ENCODE data around the gene PHLDA3. TPM values are rescaled to one million over a fixed set of nuclear protein-coding genes. Genes with fewer than 3 reads are reported as not detected.

Gene PHLDA3
- total RNA-seq, 2 donors from 2014 or later = 9.6 to 15.8 TPM

DNA sequence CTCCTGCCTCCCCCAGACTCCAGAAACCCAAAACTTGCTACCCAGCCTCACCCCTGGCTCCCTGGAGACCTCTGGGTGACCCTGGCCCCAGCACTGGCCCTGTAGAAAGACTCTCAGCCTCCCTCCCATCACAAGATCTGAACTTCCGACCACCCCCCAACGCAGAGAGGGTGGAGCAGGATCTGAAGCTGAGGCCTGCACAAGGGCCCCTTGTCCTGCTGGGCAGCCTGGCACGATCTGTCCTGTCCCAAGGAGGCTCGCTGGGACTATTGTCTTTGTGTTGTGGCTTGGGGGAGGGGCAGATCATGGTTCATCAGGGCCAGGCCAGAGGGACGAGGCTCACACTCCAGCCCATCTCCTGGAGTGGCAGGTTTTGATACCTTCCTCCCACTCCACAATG, 20.0 kb downstream of the PHLDA3 start:
- Histone ChIP-seq H3K4me3 (ENCODE audit: low read length) (no peak overlapping the region), H3K4me1 (ENCODE audit: control insufficient read depth, insufficient read depth, low read length) (peaks cover 14% of the 10 kb centered on the region), H3K36me3 (ENCODE audit: control insufficient read depth, insufficient read depth, low read length) (no peaks in the 10 kb centered on the region), H3K27me3 (ENCODE audit: control insufficient read depth, insufficient read depth, low read length, poor library complexity, severe bottlenecking) (no peaks in the 10 kb centered on the region), H3K27ac (ENCODE audit: low read depth, low read length) (peak overlapping the region; percentile 74), H3K9me3 (ENCODE audit: control insufficient read depth, low read length) (no peaks in the 10 kb centered on the region), H3K9ac (ENCODE audit: extremely low read depth, low read length, poor library complexity, severe bottlenecking) (no peak overlapping the region)
- Mint-ChIP-seq H3K4me1 (peaks cover 13% of the 10 kb centered on the region), H3K9me3 (no peaks in the 10 kb centered on the region), H3K36me3 (ENCODE audit: low read depth) (no peaks in the 10 kb centered on the region), H3K27ac (no peak overlapping the region), H3K27me3 (ENCODE audit: insufficient read depth) (peaks cover 10% of the 10 kb centered on the region), H3K4me3 (no peak overlapping the region)
- peak; percentile 73 for DNase-seq
- WGBS, 2 experiments (ENCODE audit: insufficient coverage in 1 of 2, insufficient read length in 1 of 2) = 60% methylated on average over 5 of the region's 5 CpGs; no CpG with 5 or more reads in 1 of the 2 experiments
- TF ChIP-seq, protein P1, sequence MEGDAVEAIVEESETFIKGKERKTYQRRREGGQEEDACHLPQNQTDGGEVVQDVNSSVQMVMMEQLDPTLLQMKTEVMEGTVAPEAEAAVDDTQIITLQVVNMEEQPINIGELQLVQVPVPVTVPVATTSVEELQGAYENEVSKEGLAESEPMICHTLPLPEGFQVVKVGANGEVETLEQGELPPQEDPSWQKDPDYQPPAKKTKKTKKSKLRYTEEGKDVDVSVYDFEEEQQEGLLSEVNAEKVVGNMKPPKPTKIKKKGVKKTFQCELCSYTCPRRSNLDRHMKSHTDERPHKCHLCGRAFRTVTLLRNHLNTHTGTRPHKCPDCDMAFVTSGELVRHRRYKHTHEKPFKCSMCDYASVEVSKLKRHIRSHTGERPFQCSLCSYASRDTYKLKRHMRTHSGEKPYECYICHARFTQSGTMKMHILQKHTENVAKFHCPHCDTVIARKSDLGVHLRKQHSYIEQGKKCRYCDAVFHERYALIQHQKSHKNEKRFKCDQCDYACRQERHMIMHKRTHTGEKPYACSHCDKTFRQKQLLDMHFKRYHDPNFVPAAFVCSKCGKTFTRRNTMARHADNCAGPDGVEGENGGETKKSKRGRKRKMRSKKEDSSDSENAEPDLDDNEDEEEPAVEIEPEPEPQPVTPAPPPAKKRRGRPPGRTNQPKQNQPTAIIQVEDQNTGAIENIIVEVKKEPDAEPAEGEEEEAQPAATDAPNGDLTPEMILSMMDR (conservative IDR thresholded peaks at IDR 0.05) = no peak

DNA sequence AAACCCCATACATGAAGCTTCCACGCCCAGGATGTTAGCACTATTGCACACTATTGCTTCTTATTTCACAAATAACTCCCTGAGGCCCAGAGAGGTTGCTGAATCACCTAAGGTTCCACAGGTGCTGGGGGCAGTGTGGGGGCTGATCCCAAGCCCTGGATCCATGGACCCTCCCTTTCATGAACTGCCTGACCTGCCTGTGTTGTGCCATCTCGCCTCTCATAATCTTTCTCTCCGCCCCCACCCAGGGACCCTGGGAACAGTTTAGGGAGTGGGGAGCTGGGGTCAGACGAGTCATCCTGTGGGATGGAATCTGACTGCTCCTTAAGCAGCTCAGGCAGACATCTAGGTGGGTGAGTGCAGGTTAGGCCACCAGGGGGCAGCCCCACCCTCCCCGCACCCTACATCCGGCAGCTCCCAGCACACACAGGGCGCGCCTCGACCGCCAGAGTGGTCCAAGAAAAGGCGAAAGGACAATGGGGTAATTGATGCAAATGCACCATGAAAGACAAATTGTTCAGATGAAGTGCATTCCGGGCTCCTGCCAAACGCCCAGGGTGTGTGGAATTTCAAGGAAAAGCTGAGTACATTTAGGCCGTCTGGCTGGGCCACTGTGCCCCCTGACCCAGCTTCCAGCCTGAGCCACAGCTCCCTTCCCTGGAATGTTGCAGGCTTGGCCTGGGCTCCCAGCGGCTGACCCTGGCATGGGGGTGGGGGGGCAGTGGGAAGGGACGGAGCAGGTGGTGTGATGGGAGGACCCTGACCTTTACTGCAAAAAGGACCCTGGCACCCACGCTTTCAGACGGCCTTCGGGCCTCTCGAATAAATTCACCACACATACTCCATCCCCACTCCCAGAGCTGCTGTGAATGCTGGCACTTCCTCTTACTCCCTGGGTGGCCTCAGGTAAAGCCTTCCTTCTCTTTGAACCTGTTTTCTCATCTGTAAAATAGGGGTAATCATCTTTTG, 20.8 kb downstream of the PHLDA3 start:
- whole genome bisulfite sequencing, 2 experiments (ENCODE audit: insufficient coverage in 1 of 2, insufficient read length in 1 of 2) = 39 to 58% methylated on average over 4 to 18 of the region's 20 CpGs
- Histone ChIP-seq H3K36me3 (ENCODE audit: control insufficient read depth, insufficient read depth, low read length) (no peaks in the 10 kb centered on the region), H3K4me1 (ENCODE audit: control insufficient read depth, insufficient read depth, low read length) (peaks cover 14% of the 10 kb centered on the region), H3K9me3 (ENCODE audit: control insufficient read depth, low read length) (no peaks in the 10 kb centered on the region), H3K4me3 (ENCODE audit: low read length) (no peak overlapping the region), H3K27me3 (ENCODE audit: control insufficient read depth, insufficient read depth, low read length, poor library complexity, severe bottlenecking) (no peaks in the 10 kb centered on the region), H3K9ac (ENCODE audit: extremely low read depth, low read length, poor library complexity, severe bottlenecking) (no peak overlapping the region), H3K27ac (ENCODE audit: low read depth, low read length) (peak overlapping the region; percentile 74)
- peak; percentile 95 for DNase-seq
- peaks cover 9% of the 10 kb centered on the region for H3K27me3 Mint-ChIP-seq (ENCODE audit: insufficient read depth)
- H3K4me1 Mint-ChIP-seq = peaks cover 13% of the 10 kb centered on the region
- no peaks in the 10 kb centered on the region for H3K36me3 Mint-ChIP-seq (ENCODE audit: low read depth)
- no peak overlapping the region for H3K27ac Mint-ChIP-seq
- no peaks in the 10 kb centered on the region for H3K9me3 Mint-ChIP-seq
- H3K4me3 Mint-ChIP-seq = no peak overlapping the region
- TF ChIP-seq, protein P1 (conservative IDR thresholded peaks at IDR 0.05) = peak; percentile 95

DNA sequence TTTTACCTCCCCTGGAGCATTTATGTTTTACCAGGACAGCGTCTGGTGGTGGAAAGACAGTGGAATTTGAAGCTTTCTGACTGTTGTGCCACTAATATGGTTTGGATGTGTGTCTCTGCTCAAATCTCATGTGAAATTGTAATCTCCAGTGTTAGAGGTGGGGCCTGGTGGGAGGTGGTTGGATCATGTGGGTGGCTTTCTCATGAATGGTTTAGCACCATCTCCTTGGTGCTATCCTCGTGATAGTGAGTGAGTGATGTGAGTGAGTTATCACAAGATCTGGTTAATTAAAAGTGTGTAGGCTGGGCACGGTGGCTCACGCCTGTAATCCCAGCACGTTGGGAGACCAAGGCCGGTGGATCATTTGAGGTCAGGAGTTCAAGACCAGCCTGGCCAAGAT, 23.7 kb downstream of the PHLDA3 start:
- TF ChIP-seq, protein P1 (conservative IDR thresholded peaks at IDR 0.05) = no peak
- H3K4me3 ChIP-seq (ENCODE audit: low read length) = no peak overlapping the region
- no peak overlapping the region for H3K27ac ChIP-seq (ENCODE audit: low read depth, low read length)
- no peaks in the 10 kb centered on the region for H3K36me3 ChIP-seq (ENCODE audit: control insufficient read depth, insufficient read depth, low read length)
- no peak for DNase-seq
- H3K9me3 Mint-ChIP-seq = peaks cover 3% of the 10 kb centered on the region
- no peaks in the 10 kb centered on the region for H3K36me3 Mint-ChIP-seq (ENCODE audit: low read depth)
- H3K4me1 ChIP-seq (ENCODE audit: control insufficient read depth, insufficient read depth, low read length) = peaks cover 8% of the 10 kb centered on the region
- H3K27me3 ChIP-seq (ENCODE audit: control insufficient read depth, insufficient read depth, low read length, poor library complexity, severe bottlenecking) = no peaks in the 10 kb centered on the region
- no peak overlapping the region for H3K27ac Mint-ChIP-seq
- WGBS, 2 experiments (ENCODE audit: insufficient coverage in 1 of 2, insufficient read length in 1 of 2) = 93 to 100% methylated on average over 4 to 6 of the region's 6 CpGs
- H3K27me3 Mint-ChIP-seq (ENCODE audit: insufficient read depth) = peaks cover 3% of the 10 kb centered on the region
- H3K4me3 Mint-ChIP-seq = no peak overlapping the region
- no peaks in the 10 kb centered on the region for H3K9me3 ChIP-seq (ENCODE audit: control insufficient read depth, low read length)
- peaks cover 10% of the 10 kb centered on the region for H3K4me1 Mint-ChIP-seq
- no peak overlapping the region for H3K9ac ChIP-seq (ENCODE audit: extremely low read depth, low read length, poor library complexity, severe bottlenecking)

Data from endodermal cell (in vitro differentiated cells).